ENCODE measurements around the gene SLC16A8. TPM values are rescaled to one million over a fixed set of nuclear protein-coding genes. Genes with fewer than 3 reads are reported as not detected.

SLC16A8 gene
- total and polyA plus RNA-seq, 2 experiments from 2014 or later = 0.52 to 0.66 TPM

DNA sequence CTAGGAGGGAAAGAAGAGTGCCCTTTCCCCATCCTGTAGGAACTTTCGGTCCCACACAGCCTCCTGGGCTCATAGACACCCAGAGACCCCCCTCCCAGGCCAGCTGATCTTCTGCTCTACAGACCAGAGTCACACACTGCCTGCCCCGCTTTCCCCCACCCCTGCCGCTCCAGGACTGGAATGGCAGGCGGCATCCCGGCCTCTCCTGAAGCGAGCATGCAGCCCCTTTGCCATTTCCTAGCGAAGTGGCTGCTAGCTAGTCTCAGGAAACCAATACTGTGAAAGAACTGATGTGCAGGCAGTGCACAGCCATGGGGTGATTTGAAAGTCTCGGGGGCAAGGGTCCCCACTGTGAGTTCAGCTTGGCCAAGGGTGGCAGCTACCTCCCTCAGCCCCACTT, 18.4 kb downstream of the SLC16A8 start:
- H2AFZ ChIP-seq = no peak overlapping the region
- no peak for TF ChIP-seq EZH2phosphoT487 (IDR thresholded peaks at IDR 0.05; ENCODE audit: unreplicated experiment)
- TF ChIP-seq NANOG (IDR thresholded peaks at IDR 0.05; ENCODE audit: borderline replicate concordance) = no peak
- TF ChIP-seq POLR2AphosphoS5 (IDR thresholded peaks at IDR 0.05; ENCODE audit: low read depth) = no peak
- no peak for TF ChIP-seq CREB1 (CRISPR knock-in tag; IDR thresholded peaks at IDR 0.05; ENCODE audit: low read depth)
- TF ChIP-seq, protein P1, sequence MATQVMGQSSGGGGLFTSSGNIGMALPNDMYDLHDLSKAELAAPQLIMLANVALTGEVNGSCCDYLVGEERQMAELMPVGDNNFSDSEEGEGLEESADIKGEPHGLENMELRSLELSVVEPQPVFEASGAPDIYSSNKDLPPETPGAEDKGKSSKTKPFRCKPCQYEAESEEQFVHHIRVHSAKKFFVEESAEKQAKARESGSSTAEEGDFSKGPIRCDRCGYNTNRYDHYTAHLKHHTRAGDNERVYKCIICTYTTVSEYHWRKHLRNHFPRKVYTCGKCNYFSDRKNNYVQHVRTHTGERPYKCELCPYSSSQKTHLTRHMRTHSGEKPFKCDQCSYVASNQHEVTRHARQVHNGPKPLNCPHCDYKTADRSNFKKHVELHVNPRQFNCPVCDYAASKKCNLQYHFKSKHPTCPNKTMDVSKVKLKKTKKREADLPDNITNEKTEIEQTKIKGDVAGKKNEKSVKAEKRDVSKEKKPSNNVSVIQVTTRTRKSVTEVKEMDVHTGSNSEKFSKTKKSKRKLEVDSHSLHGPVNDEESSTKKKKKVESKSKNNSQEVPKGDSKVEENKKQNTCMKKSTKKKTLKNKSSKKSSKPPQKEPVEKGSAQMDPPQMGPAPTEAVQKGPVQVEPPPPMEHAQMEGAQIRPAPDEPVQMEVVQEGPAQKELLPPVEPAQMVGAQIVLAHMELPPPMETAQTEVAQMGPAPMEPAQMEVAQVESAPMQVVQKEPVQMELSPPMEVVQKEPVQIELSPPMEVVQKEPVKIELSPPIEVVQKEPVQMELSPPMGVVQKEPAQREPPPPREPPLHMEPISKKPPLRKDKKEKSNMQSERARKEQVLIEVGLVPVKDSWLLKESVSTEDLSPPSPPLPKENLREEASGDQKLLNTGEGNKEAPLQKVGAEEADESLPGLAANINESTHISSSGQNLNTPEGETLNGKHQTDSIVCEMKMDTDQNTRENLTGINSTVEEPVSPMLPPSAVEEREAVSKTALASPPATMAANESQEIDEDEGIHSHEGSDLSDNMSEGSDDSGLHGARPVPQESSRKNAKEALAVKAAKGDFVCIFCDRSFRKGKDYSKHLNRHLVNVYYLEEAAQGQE (IDR thresholded peaks at IDR 0.05; ENCODE audit: unreplicated experiment) = no peak
- TF ChIP-seq, protein P2, sequence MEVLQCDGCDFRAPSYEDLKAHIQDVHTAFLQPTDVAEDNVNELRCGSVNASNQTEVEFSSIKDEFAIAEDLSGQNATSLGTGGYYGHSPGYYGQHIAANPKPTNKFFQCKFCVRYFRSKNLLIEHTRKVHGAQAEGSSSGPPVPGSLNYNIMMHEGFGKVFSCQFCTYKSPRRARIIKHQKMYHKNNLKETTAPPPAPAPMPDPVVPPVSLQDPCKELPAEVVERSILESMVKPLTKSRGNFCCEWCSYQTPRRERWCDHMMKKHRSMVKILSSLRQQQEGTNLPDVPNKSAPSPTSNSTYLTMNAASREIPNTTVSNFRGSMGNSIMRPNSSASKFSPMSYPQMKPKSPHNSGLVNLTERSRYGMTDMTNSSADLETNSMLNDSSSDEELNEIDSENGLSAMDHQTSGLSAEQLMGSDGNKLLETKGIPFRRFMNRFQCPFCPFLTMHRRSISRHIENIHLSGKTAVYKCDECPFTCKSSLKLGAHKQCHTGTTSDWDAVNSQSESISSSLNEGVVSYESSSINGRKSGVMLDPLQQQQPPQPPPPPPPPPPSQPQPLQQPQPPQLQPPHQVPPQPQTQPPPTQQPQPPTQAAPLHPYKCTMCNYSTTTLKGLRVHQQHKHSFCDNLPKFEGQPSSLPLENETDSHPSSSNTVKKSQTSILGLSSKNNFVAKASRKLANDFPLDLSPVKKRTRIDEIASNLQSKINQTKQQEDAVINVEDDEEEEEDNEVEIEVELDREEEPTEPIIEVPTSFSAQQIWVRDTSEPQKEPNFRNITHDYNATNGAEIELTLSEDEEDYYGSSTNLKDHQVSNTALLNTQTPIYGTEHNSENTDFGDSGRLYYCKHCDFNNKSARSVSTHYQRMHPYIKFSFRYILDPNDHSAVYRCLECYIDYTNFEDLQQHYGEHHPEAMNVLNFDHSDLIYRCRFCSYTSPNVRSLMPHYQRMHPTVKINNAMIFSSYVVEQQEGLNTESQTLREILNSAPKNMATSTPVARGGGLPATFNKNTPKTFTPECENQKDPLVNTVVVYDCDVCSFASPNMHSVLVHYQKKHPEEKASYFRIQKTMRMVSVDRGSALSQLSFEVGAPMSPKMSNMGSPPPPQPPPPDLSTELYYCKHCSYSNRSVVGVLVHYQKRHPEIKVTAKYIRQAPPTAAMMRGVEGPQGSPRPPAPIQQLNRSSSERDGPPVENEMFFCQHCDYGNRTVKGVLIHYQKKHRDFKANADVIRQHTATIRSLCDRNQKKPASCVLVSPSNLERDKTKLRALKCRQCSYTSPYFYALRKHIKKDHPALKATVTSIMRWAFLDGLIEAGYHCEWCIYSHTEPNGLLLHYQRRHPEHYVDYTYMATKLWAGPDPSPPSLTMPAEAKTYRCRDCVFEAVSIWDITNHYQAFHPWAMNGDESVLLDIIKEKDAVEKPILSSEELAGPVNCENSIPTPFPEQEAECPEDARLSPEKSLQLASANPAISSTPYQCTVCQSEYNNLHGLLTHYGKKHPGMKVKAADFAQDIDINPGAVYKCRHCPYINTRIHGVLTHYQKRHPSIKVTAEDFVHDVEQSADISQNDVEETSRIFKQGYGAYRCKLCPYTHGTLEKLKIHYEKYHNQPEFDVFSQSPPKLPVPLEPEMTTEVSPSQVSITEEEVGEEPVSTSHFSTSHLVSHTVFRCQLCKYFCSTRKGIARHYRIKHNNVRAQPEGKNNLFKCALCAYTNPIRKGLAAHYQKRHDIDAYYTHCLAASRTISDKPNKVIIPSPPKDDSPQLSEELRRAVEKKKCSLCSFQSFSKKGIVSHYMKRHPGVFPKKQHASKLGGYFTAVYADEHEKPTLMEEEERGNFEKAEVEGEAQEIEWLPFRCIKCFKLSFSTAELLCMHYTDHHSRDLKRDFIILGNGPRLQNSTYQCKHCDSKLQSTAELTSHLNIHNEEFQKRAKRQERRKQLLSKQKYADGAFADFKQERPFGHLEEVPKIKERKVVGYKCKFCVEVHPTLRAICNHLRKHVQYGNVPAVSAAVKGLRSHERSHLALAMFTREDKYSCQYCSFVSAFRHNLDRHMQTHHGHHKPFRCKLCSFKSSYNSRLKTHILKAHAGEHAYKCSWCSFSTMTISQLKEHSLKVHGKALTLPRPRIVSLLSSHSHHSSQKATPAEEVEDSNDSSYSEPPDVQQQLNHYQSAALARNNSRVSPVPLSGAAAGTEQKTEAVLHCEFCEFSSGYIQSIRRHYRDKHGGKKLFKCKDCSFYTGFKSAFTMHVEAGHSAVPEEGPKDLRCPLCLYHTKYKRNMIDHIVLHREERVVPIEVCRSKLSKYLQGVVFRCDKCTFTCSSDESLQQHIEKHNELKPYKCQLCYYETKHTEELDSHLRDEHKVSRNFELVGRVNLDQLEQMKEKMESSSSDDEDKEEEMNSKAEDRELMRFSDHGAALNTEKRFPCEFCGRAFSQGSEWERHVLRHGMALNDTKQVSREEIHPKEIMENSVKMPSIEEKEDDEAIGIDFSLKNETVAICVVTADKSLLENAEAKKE (CRISPR knock-in tag; IDR thresholded peaks at IDR 0.05) = no peak
- no peak for TF ChIP-seq ZNF331 (CRISPR knock-in tag; IDR thresholded peaks at IDR 0.05; ENCODE audit: low read depth)
- TF ChIP-seq JUNB (IDR thresholded peaks at IDR 0.05; ENCODE audit: unreplicated experiment) = no peak
- no peak for TF ChIP-seq EZH2 (IDR thresholded peaks at IDR 0.05; ENCODE audit: low read depth, unreplicated experiment)
- TF ChIP-seq, protein P3, sequence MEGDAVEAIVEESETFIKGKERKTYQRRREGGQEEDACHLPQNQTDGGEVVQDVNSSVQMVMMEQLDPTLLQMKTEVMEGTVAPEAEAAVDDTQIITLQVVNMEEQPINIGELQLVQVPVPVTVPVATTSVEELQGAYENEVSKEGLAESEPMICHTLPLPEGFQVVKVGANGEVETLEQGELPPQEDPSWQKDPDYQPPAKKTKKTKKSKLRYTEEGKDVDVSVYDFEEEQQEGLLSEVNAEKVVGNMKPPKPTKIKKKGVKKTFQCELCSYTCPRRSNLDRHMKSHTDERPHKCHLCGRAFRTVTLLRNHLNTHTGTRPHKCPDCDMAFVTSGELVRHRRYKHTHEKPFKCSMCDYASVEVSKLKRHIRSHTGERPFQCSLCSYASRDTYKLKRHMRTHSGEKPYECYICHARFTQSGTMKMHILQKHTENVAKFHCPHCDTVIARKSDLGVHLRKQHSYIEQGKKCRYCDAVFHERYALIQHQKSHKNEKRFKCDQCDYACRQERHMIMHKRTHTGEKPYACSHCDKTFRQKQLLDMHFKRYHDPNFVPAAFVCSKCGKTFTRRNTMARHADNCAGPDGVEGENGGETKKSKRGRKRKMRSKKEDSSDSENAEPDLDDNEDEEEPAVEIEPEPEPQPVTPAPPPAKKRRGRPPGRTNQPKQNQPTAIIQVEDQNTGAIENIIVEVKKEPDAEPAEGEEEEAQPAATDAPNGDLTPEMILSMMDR (conservative IDR thresholded peaks at IDR 0.05; ENCODE audit: low read depth in 2 of 2) = no peak
- TF ChIP-seq ZNF114 (CRISPR knock-in tag; IDR thresholded peaks at IDR 0.05) = no peak
- TF ChIP-seq, protein P4, sequence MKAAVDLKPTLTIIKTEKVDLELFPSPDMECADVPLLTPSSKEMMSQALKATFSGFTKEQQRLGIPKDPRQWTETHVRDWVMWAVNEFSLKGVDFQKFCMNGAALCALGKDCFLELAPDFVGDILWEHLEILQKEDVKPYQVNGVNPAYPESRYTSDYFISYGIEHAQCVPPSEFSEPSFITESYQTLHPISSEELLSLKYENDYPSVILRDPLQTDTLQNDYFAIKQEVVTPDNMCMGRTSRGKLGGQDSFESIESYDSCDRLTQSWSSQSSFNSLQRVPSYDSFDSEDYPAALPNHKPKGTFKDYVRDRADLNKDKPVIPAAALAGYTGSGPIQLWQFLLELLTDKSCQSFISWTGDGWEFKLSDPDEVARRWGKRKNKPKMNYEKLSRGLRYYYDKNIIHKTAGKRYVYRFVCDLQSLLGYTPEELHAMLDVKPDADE (IDR thresholded peaks at IDR 0.05) = no peak
- TF ChIP-seq STAT1 (IDR thresholded peaks at IDR 0.05; ENCODE audit: unreplicated experiment) = no peak
- no peak for ATAC-seq
- H3K9me2 ChIP-seq (ENCODE audit: insufficient read depth) = no peaks in the 10 kb centered on the region
- H3K9me3 Mint-ChIP-seq = no peaks in the 10 kb centered on the region
- H3K4me1 ChIP-seq (ENCODE audit: insufficient read depth) = no peaks in the 10 kb centered on the region
- no peaks in the 10 kb centered on the region; the same call in 1 of the 2 replicates for H3K36me3 ChIP-seq (ENCODE audit: insufficient read depth)
- no peaks in the 10 kb centered on the region for H3K4me1 Mint-ChIP-seq
- no peaks in the 10 kb centered on the region for H3K79me2 ChIP-seq (replicated peaks; ENCODE audit: insufficient read depth)
- no peak overlapping the region for H3K27ac Mint-ChIP-seq
- no peaks in the 10 kb centered on the region for H3F3A ChIP-seq (replicated peaks; ENCODE audit: low read depth)
- no peak overlapping the region for H3K4me3 ChIP-seq
- peaks cover 2% of the 10 kb centered on the region for H3K27me3 Mint-ChIP-seq (ENCODE audit: insufficient read depth, low read depth, poor library complexity)
- H3K4me3 Mint-ChIP-seq = no peak overlapping the region
- H3K27me3 ChIP-seq (ENCODE audit: insufficient read depth) = no peaks in the 10 kb centered on the region
- no peak for DNase-seq (ENCODE audit: low spot score)
- no peak overlapping the region for H3K4me2 ChIP-seq
- peaks cover 47% of the 10 kb centered on the region for H3K36me3 Mint-ChIP-seq (ENCODE audit: low read depth)
- no peak overlapping the region for H3K27ac ChIP-seq (ENCODE audit: low read depth)
- H4K20me1 ChIP-seq (replicated peaks; ENCODE audit: insufficient read depth) = peaks cover 11% of the 10 kb centered on the region
